ENCODE data around the gene MYL6. TPM values are rescaled to one million over a fixed set of nuclear protein-coding genes. Genes with fewer than 3 reads are reported as not detected.

The MYL6 gene
- total RNA-seq, 1 donor from 2014 or later = 786 TPM

DNA sequence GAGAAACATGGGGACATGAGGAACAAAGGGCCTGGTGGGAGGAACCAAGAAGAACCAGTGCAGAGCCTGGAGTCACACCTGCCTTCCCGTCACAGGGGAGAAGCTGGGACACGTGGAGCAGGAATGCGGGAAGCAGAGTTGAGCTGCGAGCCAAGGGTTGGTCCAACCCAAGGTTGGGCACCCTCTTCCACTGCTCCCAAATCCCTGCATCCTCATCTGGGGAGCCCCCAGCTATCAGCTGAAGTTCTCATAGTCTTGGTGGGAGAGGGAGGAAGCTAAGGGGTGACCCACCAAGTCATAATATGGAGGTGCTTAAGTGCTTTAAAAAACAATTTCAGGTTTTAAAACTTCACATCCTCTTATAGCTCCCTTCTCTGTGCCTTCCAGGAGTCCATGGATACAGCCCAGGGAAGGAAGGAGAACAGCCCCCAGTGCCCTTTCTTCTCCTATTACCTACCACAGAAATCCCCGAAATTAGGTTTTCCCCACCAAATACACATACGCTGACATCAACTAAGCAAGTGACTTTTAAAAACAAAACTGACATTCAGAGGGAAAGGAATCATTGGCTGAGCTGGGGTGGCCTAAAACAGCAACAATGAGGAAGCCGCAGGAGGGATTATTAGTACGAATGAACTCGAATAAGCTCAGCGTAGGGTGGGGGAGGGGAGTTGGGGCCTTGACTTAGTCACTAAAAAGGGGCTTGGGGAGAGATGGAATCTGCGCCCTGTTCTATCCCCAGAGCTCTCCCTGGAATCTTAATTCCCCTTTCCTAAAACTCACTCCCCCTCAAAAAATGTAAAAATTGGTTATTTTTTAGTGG lies 4.5 kb downstream of the MYL6 start:
- peak overlapping the region; percentile 40 for H3K27ac Mint-ChIP-seq
- H3K4me3 Mint-ChIP-seq = no peak overlapping the region
- H3K4me1 Mint-ChIP-seq (ENCODE audit: low read depth) = peaks cover 38% of the 10 kb centered on the region
- H3K36me3 Mint-ChIP-seq (ENCODE audit: low read depth) = peaks cover 63% of the 10 kb centered on the region
- no peaks in the 10 kb centered on the region for H3K27me3 Mint-ChIP-seq (ENCODE audit: insufficient read depth)
- no peaks in the 10 kb centered on the region for H3K9me3 Mint-ChIP-seq
- intact Hi-C loops (cut with micrococcal nuclease) = no loop called here
- no peak for DNase-seq (ENCODE audit: low spot score)

DNA sequence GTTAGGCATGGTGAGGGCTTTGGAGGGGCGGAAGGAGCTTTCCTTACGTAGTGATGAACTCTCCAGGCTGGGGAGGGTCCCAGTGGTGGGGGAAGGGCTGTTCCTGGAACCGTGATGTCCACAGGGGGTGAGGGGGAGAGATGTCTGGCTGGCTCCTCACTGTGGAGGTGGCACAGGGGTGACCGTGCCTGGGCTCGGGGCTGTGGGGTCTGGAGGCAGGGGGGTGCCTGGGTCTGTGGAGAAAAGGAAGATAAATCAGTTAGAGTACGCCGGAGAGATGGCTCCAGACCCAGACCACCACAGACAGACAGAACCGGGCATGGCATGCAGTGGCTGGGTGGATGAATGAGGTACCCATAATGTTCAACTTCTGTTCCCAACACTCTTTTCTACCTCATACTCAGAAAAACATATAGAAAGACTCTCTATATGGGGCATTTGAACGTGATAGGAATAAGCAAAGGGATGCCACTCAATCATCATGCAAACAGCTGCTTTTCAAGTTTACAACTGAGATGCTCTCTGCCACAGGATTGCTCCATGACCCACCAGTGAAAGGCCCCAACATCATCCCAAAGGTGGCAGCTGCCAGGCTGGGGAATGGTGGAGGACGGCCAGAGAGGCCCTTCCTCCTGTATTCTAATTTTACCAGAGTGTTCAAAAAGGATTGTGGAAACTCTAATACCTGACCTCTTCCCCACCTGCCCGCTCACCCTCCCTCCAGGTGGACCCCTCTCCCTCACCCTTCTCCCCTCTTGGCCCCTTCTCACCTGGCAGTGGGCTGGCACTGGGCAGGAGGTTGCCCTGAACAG lies 5.6 kb downstream of the MYL6 start:
- no peak overlapping the region for H3K4me3 Mint-ChIP-seq
- no peak for DNase-seq (ENCODE audit: low spot score)
- intact Hi-C loops (cut with micrococcal nuclease) = no loop called here
- H3K36me3 Mint-ChIP-seq (ENCODE audit: low read depth) = peaks cover 65% of the 10 kb centered on the region
- H3K9me3 Mint-ChIP-seq = no peaks in the 10 kb centered on the region
- peaks cover 40% of the 10 kb centered on the region for H3K4me1 Mint-ChIP-seq (ENCODE audit: low read depth)
- H3K27me3 Mint-ChIP-seq (ENCODE audit: insufficient read depth) = no peaks in the 10 kb centered on the region
- peak overlapping the region; percentile 12 for H3K27ac Mint-ChIP-seq

DNA sequence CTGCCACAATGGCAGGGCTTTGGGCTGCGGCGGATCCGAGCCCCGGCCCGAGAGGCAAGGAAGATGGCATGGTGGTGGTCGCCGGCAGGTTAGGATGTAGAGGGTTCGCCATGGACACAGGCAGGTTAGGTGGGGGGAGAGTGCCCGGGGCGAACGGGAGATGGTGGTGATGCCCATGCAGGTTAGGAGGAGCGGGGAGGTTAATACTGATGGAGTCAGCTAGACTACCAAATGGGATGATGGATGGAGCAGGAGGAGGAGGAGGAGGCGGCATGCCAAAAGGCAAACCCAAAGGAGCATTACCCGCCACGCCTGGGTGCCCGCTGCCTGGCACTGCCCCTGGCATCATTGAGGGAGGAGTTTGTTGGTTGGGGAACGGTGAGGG lies 6.2 kb downstream of the MYL6 start:
- H3K27me3 Mint-ChIP-seq (ENCODE audit: insufficient read depth) = no peaks in the 10 kb centered on the region
- peaks cover 59% of the 10 kb centered on the region for H3K36me3 Mint-ChIP-seq (ENCODE audit: low read depth)
- H3K4me1 Mint-ChIP-seq (ENCODE audit: low read depth) = peaks cover 34% of the 10 kb centered on the region
- no peak overlapping the region for H3K27ac Mint-ChIP-seq
- no peak overlapping the region for H3K4me3 Mint-ChIP-seq
- no peaks in the 10 kb centered on the region for H3K9me3 Mint-ChIP-seq
- no peak for DNase-seq (ENCODE audit: low spot score)
- intact Hi-C loops (cut with micrococcal nuclease) = no loop called here

DNA sequence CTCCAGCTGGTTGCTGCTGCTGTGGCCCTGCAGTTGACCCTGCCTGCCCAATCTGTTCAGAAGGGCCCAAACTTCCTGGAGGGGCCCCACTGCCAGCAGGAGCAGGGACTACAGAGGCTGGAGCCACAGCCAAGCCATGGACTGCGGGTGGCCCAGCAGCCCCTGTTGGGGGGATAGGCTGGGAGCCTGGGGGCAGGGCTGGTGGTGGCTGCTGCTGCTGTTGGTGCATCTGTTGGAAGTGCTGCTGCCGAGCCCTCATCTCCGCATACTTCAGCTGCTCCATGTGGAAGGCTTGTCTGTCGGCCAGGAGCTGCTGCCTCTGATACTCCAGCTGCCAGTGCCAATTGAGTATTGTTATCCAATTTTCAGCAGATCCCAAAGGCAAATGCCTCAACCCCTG lies 7.2 kb downstream of the MYL6 start:
- Mint-ChIP-seq H3K36me3 (ENCODE audit: low read depth) (peaks cover 58% of the 10 kb centered on the region), H3K4me3 (no peak overlapping the region), H3K9me3 (no peaks in the 10 kb centered on the region), H3K27me3 (ENCODE audit: insufficient read depth) (no peaks in the 10 kb centered on the region), H3K4me1 (ENCODE audit: low read depth) (peaks cover 24% of the 10 kb centered on the region), H3K27ac (no peak overlapping the region)
- DNase-seq (ENCODE audit: low spot score) = no peak
- intact Hi-C loops (cut with micrococcal nuclease) = no loop called here

DNA sequence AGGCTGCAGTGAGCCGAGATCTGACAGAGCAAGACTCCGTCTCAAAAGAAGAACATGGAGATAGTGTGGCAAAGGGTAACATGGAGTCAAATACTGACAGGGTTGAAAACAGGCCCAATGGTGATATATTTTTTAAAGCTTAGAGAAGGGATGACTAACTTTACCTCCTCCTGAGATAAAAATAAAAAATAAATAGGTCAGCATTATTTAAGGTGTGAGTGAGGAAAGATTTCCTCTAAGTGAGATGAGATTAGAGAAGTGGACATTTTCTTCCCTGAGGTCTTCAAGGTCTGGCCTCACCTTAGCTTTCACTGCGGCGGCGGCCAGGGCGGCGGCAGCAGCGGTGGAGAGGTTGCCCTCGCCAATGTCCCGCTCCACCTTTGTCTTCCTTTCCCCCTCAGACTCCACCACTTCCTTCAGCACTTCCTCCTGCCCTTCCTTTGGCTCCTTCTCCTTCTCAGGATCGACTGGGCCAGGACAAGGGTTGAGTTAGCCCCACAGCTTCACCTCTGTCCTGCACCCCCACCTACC lies 11.1 kb downstream of the MYL6 start:
- H3K27me3 Mint-ChIP-seq (ENCODE audit: insufficient read depth) = no peaks in the 10 kb centered on the region
- H3K9me3 Mint-ChIP-seq = no peaks in the 10 kb centered on the region
- peaks cover 8% of the 10 kb centered on the region for H3K4me1 Mint-ChIP-seq (ENCODE audit: low read depth)
- H3K27ac Mint-ChIP-seq = peak overlapping the region; percentile 59
- intact Hi-C loops (cut with micrococcal nuclease) = no loop called here
- DNase-seq (ENCODE audit: low spot score) = no peak
- peaks cover 49% of the 10 kb centered on the region for H3K36me3 Mint-ChIP-seq (ENCODE audit: low read depth)
- no peak overlapping the region for H3K4me3 Mint-ChIP-seq

DNA sequence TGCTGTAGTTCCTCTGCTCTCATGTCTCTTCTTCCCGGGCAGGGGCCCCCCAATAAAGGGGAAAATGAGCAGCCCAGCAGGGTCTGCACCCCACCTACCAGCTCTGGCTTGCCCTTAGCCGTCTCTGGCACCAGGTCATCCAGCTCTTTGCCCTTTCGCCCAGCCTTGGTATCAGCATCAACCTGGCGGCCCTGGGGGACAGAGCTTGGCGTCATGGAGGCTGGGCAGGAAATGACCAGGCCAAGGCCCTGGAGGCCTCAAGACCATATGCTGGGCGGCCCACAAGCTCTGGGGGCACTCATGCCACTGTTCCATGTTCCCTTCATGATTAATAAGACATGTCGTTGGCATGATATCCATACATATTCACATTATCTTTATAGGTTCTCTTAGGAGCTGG lies 14.7 kb downstream of the MYL6 start:
- H3K27ac Mint-ChIP-seq = no peak overlapping the region
- peaks cover 2% of the 10 kb centered on the region for H3K4me1 Mint-ChIP-seq (ENCODE audit: low read depth)
- no peaks in the 10 kb centered on the region for H3K27me3 Mint-ChIP-seq (ENCODE audit: insufficient read depth)
- peaks cover 53% of the 10 kb centered on the region for H3K36me3 Mint-ChIP-seq (ENCODE audit: low read depth)
- intact Hi-C loops (cut with micrococcal nuclease) = no loop called here
- DNase-seq (ENCODE audit: low spot score) = no peak
- no peaks in the 10 kb centered on the region for H3K9me3 Mint-ChIP-seq
- no peak overlapping the region for H3K4me3 Mint-ChIP-seq

DNA sequence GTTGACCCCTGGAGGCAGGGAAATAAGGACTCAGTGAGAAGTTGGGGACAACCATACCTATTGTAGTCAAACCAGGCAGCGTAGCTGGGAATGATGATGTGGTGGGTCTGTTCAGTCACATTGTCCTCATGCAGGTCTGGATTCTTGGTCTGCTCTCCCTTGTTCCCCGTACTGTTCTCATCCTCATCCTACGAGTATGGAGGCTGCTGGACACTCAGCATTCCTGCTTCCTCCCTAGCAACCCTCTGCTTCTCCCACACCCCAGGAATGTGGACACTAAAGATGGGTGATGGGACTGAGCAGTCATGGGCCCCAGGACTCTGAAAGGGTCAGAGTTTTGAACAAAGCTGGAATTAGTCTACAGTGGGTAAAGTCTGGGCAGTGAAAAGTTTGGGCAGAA lies 20.2 kb downstream of the MYL6 start:
- intact Hi-C loops (cut with micrococcal nuclease) = no loop called here
- H3K9me3 Mint-ChIP-seq = no peaks in the 10 kb centered on the region

DNA sequence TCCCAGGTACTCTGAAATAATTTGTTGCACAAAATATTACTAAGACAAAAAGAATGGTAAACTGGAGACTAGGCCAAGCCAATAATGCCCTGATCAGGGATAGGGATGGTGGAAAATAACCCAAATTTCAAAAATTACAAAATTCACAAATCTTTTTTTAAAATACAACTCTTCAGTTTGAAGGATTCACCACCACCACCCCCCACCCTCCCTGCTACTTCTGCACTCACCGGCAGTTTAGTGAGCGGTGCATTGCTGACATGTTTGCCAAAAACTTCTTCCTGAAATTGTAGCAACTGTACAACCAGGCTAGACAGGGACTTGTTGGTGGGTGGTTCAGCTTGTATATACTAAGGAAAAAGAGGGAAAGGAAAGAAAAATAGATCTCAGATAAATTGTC lies 28.8 kb downstream of the MYL6 start:
- DNase-seq (ENCODE audit: low spot score) = no peak
- Mint-ChIP-seq H3K27me3 (ENCODE audit: insufficient read depth) (peaks cover 2% of the 10 kb centered on the region), H3K27ac (no peak overlapping the region), H3K9me3 (no peaks in the 10 kb centered on the region), H3K4me1 (ENCODE audit: low read depth) (peaks cover 43% of the 10 kb centered on the region), H3K4me3 (peak overlapping the region; percentile 95), H3K36me3 (ENCODE audit: low read depth) (peaks cover 24% of the 10 kb centered on the region)
- intact Hi-C loops (cut with micrococcal nuclease) = loop anchor here (10.0 kb wide), 1 partner anchor 142 kb away; the partner anchor contains the start of gene RPS26

More for the DNA sequence above, 20.2 kb downstream of the MYL6 start:
- no peak for DNase-seq (ENCODE audit: low spot score)
- Mint-ChIP-seq H3K4me3 (no peak overlapping the region), H3K4me1 (ENCODE audit: low read depth) (no peaks in the 10 kb centered on the region), H3K27ac (no peak overlapping the region), H3K36me3 (ENCODE audit: low read depth) (peaks cover 49% of the 10 kb centered on the region), H3K27me3 (ENCODE audit: insufficient read depth) (no peaks in the 10 kb centered on the region)

DNA sequence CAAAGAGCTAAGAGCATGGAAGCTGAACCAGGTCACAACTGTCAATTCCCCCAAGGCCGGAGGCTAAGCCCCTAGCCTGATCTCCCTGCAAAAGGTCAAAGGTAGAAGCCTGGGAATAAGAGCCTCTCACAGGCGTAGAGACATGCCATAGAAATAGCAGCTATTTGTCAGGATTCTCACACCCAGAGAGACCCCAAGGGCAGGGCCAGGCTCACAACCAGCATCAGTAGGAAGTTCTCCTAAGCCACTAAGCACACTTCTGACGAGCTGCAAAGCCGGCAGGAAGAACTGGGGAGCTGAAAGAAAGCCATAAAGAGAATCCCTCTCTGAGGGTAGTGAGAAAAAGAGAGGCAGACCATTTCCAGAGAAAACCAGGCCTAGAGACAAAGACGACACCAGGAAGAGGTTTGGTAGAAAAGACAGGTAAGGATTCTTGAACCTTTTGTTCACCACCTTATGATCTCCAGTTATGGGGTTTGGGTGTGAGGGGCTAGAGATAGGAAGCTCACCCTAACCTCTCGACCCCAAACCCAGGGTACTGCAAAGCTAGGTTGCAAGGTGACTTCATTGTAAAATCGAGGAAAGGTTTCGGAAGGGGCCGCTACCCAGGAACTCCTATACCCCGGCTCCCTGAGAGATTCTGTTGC lies 30.1 kb downstream of the MYL6 start:
- peaks cover 24% of the 10 kb centered on the region for H3K36me3 Mint-ChIP-seq (ENCODE audit: low read depth)
- peak overlapping the region; percentile 92 for H3K27ac Mint-ChIP-seq
- DNase-seq (ENCODE audit: low spot score) = no peak
- intact Hi-C loops (cut with micrococcal nuclease) = loop anchor here (1.0 to 10.0 kb wide), 3 partner anchors 30 to 449 kb away; partner anchors contain the start of genes MYL6 and RPS26
- H3K27me3 Mint-ChIP-seq (ENCODE audit: insufficient read depth) = peaks cover 2% of the 10 kb centered on the region
- peaks cover 52% of the 10 kb centered on the region for H3K4me1 Mint-ChIP-seq (ENCODE audit: low read depth)
- H3K9me3 Mint-ChIP-seq = no peaks in the 10 kb centered on the region
- peak overlapping the region; percentile 95 for H3K4me3 Mint-ChIP-seq

DNA sequence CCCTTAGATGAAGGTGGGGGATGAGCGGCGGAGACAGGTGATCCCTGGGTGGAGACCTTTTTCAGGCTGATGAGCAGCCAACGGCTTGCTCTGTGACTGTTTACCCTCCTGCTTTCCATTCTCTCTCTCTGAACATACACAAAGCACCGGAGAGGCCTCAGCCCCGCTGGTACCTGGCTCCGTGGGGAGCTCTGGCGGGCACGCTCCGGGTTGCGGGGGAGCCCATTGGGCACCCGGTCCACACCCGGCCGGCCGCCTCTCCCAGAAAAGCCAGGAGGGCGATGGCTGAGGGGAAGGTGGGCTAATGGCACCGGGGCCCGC lies 30.6 kb downstream of the MYL6 start:
- no peaks in the 10 kb centered on the region for H3K9me3 Mint-ChIP-seq
- no peak for DNase-seq (ENCODE audit: low spot score)
- H3K36me3 Mint-ChIP-seq (ENCODE audit: low read depth) = peaks cover 23% of the 10 kb centered on the region
- H3K27ac Mint-ChIP-seq = peak overlapping the region; percentile 92
- intact Hi-C loops (cut with micrococcal nuclease) = loop anchor here (1.0 to 10.0 kb wide), 6 partner anchors 30 to 450 kb away; partner anchors contain the start of genes MYL6 and RPS26
- peak overlapping the region; percentile 95 for H3K4me3 Mint-ChIP-seq
- peaks cover 55% of the 10 kb centered on the region for H3K4me1 Mint-ChIP-seq (ENCODE audit: low read depth)
- peaks cover 2% of the 10 kb centered on the region for H3K27me3 Mint-ChIP-seq (ENCODE audit: insufficient read depth)

DNA sequence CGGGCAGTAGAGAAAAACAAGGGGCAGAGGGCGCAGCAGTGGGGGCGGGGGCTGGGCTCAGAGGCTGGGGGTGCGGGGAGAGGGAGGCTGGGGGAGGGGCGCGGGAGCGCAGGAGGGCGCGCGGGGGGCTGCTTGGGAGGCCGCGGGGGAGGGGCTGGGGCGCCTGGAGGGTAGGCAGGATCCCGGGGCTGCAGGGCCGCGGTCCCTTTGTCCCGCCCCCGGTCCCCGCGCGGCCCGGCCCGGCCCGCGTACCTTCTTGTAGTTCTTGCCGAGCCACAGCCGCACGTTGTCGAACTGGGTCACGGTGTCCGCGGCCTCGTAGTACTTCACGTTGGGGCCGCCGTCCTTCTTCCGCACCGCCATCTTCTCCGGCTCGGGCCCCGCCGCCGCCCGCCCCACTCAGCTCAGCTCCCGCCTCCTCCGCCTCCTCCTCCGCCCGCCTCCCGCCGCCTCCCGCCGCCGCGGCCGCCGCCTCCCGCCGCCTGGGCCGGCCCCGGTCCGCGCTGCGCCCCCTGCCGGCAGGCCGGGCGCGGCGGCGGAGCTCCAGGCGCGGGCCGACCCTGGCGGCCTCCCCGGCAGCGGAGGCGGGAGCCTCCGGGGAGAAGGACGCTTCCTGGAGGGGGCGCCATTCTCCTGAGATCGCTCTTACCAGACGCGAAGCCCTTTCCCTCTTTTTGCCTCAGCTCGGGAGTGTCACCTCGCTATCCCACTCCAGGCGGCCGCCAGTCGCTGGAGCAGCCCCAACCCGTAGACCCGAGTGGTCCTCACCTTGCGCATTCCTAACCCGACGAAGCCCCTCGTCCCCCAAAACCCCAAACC lies 31.1 kb downstream of the MYL6 start, which contains the start of gene SMARCC2:
TSS of gene SMARCC2 (minus strand) at position 385 of the 819 bp plus-strand sequence. CDS start at position 363, 22 bp downstream.
- H3K27me3 Mint-ChIP-seq (ENCODE audit: insufficient read depth) = peaks cover 2% of the 10 kb centered on the region
- peak; percentile 85 for DNase-seq (ENCODE audit: low spot score)
- peaks cover 55% of the 10 kb centered on the region for H3K4me1 Mint-ChIP-seq (ENCODE audit: low read depth)
- no peaks in the 10 kb centered on the region for H3K9me3 Mint-ChIP-seq
- H3K36me3 Mint-ChIP-seq (ENCODE audit: low read depth) = peaks cover 20% of the 10 kb centered on the region
- peak within 1 kb of the TSS; percentile 95 for H3K4me3 Mint-ChIP-seq
- peak within 1 kb of the TSS; percentile 96 for H3K27ac Mint-ChIP-seq
- intact Hi-C loops (cut with micrococcal nuclease) = loop anchor here (1.0 to 10.0 kb wide), 5 partner anchors 63 to 451 kb away; partner anchors contain the start of gene RPS26

All from activated T-helper 1 cell treated with anti-CD3 and anti-CD28 coated beads, Interleukin-12 subunit alpha, Interleukin-12 subunit beta, Interleukin-2, Interleukin-4 antibody, amounts not matched to agents 30 ng/mL and 10 ng/mL and 1 ng/mL, durations not matched to agents 14 hours and 24 hours and 36 hours (primary cell).